IMR-90 (cell line): Measurements from ENCODE around the gene FERMT2. TPM values are rescaled to one million over a fixed set of nuclear protein-coding genes. Genes with fewer than 3 reads are reported as not detected.

Experiments used
- ATAC-seq: fragments of 200-7000 bp; cut with Tn5 transposase; 2 replicates; pipeline ENCODE4 v1.9.1; 2020; ENCODE audit warnings: low read depth, mild to moderate bottlenecking, moderate library complexity
- BruUV-seq: library from RNA; stranded (reverse); fragments of 400-500 nt; replicated peaks from 2 replicates; lab custom pipeline; 2021; lab: Mats Ljungman, UMichigan
- CTCF ChIA-PET: fragments of 300-600 bp; formaldehyde crosslinking; extraction: SDS; loops from one replicate; lab custom pipeline; 2021; ENCODE audit warnings: antibody characterized with exemption; lab: Yijun Ruan, JAX
- POLR2A ChIA-PET: fragments of 300-600 bp; sonication (Branson Sonifier 250); formaldehyde crosslinking; loops from one replicate; lab custom pipeline; 2022; ENCODE audit warnings: antibody characterized with exemption; ENCODE audit not compliant: unreplicated experiment; lab: Charles Lee
- DNase-seq: peaks from one replicate; pipeline ENCODE4 v3.0.0; 2013
- H2AFZ ChIP-seq: replicated peaks from 2 replicates; pipeline ENCODE3; 2013; ENCODE audit warnings: low read length, mild to moderate bottlenecking; ENCODE audit not compliant: poor library complexity
- H2AK5ac ChIP-seq: 2 replicates; pipeline ENCODE4 v1.6.1; 2013; ENCODE audit warnings: low read depth, low read length, inconsistent platforms
- H2AK9ac ChIP-seq: replicated peaks from 2 replicates; pipeline ENCODE3; 2013; ENCODE audit warnings: mild to moderate bottlenecking, low read depth, low read length, moderate library complexity; ENCODE audit not compliant: poor library complexity
- H2BK120ac ChIP-seq: 2 replicates; pipeline ENCODE4 v1.6.1; 2013; ENCODE audit warnings: low read depth, low read length, inconsistent platforms
- H2BK15ac ChIP-seq: 3 replicates; pipeline ENCODE4 v1.6.1; 2013; ENCODE audit warnings: low read depth, low read length, inconsistent platforms
- H2BK20ac ChIP-seq: 2 replicates; pipeline ENCODE4 v1.6.1; 2013; ENCODE audit warnings: low read depth, mild to moderate bottlenecking, inconsistent platforms, low read length, moderate library complexity
- H2BK5ac ChIP-seq: 2 replicates; pipeline ENCODE4 v1.6.1; 2013; ENCODE audit warnings: mild to moderate bottlenecking, low read depth, low read length, inconsistent platforms; ENCODE audit not compliant: poor library complexity, severe bottlenecking
- H3K14ac ChIP-seq: replicated peaks from 2 replicates; pipeline ENCODE4 v1.6.1; 2013; ENCODE audit warnings: low read depth, low read length, inconsistent platforms
- H3K18ac ChIP-seq: 2 replicates; pipeline ENCODE4 v1.6.1; 2013; ENCODE audit warnings: low read depth, low read length, control low read depth
- H3K23ac ChIP-seq: 2 replicates; pipeline ENCODE4 v1.6.1; 2013; ENCODE audit warnings: low read depth, low read length, inconsistent platforms
- H3K27ac ChIP-seq: 2 replicates; pipeline ENCODE4 v1.5.1; 2013; ENCODE audit warnings: mild to moderate bottlenecking, control low read depth, low read length; ENCODE audit not compliant: insufficient read depth
- H3K27me3 ChIP-seq: 2 replicates; pipeline ENCODE4 v1.6.1; 2013; ENCODE audit warnings: low read length; ENCODE audit not compliant: control insufficient read depth, insufficient read depth
- H3K36me3 ChIP-seq: 2 replicates; pipeline ENCODE4 v1.6.1; 2013; ENCODE audit warnings: low read length, mixed read lengths; ENCODE audit not compliant: control insufficient read depth, insufficient read depth
- H3K4ac ChIP-seq: 2 replicates; pipeline ENCODE4 v1.6.1; 2013; ENCODE audit warnings: low read depth, low read length, inconsistent platforms
- H3K4me1 ChIP-seq: 2 replicates; pipeline ENCODE4 v1.6.1; 2013; ENCODE audit warnings: low read length, mixed read lengths; ENCODE audit not compliant: control insufficient read depth, insufficient read depth
- H3K4me2 ChIP-seq: 2 replicates; pipeline ENCODE4 v1.6.1; 2013; ENCODE audit warnings: low read depth, mild to moderate bottlenecking, control low read depth, low read length, moderate library complexity
- H3K4me3 ChIP-seq: 2 replicates; pipeline ENCODE4 v1.5.1; 2013; ENCODE audit warnings: low read depth, mild to moderate bottlenecking, control low read depth, low read length, moderate library complexity; ENCODE audit not compliant: insufficient read depth
- H3K56ac ChIP-seq: 2 replicates; pipeline ENCODE4 v1.6.1; 2013; ENCODE audit warnings: low read length, inconsistent platforms; ENCODE audit not compliant: insufficient read depth; ENCODE audit errors: extremely low read depth
- H3K79me1 ChIP-seq, 2 experiments: 2 replicates each; pipeline ENCODE4 v1.6.1; 2013; ENCODE audit warnings: low read length in 2 of 2, inconsistent platforms in 1 of 2, low read depth in 1 of 2
- H3K9ac ChIP-seq: 2 replicates; pipeline ENCODE4 v1.6.1; 2013; ENCODE audit warnings: low read depth, low read length, control low read depth
- H3K9me1 ChIP-seq: 2 replicates; pipeline ENCODE4 v1.6.1; 2013; ENCODE audit warnings: low read length, inconsistent platforms; ENCODE audit not compliant: insufficient read depth
- H3K9me3 ChIP-seq: 2 replicates; pipeline ENCODE4 v1.6.1; 2013; ENCODE audit warnings: low read length; ENCODE audit not compliant: control insufficient read depth, insufficient read depth
- H4K20me1 ChIP-seq: 2 replicates; pipeline ENCODE4 v1.6.1; 2013; ENCODE audit warnings: low read length, inconsistent platforms; ENCODE audit not compliant: insufficient read depth
- H4K5ac ChIP-seq: 2 replicates; pipeline ENCODE4 v1.6.1; 2013; ENCODE audit warnings: mild to moderate bottlenecking, low read depth, low read length, control low read depth
- H4K8ac ChIP-seq, 2 experiments: 2 replicates each; pipeline ENCODE4 v1.6.1; 2013; ENCODE audit warnings: low read depth in 2 of 2, low read length in 2 of 2, control low read depth in 1 of 2, inconsistent platforms in 1 of 2
- H4K91ac ChIP-seq: 2 replicates; pipeline ENCODE4 v1.6.1; 2013; ENCODE audit warnings: low read depth, low read length, inconsistent platforms; ENCODE audit not compliant: insufficient read depth
- BHLHE40 ChIP-seq: fragments of 150-350 bp; IDR thresholded peaks from 2 replicates; pipeline ENCODE4 v1.6.1; 2016; ENCODE audit warnings: mild to moderate bottlenecking, low read depth, low read length
- CHD1 ChIP-seq: IDR thresholded peaks from 2 replicates; pipeline ENCODE4 v1.6.1; 2012; ENCODE audit warnings: low read depth, low read length, improper control_type of control experiment
- FOS ChIP-seq: fragments of 150-350 bp; IDR thresholded peaks from 2 replicates; pipeline ENCODE4 v1.6.1; 2016; ENCODE audit warnings: low read depth, low read length
- MAFK ChIP-seq: IDR thresholded peaks from 2 replicates; pipeline ENCODE4 v1.6.1; 2012; ENCODE audit warnings: low read depth, low read length, improper control_type of control experiment
- MAZ ChIP-seq: IDR thresholded peaks from 2 replicates; pipeline ENCODE4 v1.6.1; 2012; ENCODE audit warnings: low read depth, mild to moderate bottlenecking, low read length, improper control_type of control experiment, moderate library complexity, borderline replicate concordance
- MXI1 ChIP-seq: IDR thresholded peaks from 2 replicates; pipeline ENCODE4 v1.6.1; 2012; ENCODE audit warnings: low read depth, mild to moderate bottlenecking, low read length, moderate library complexity, borderline replicate concordance
- NFE2L2 ChIP-seq: fragments of 150-350 bp; IDR thresholded peaks from 2 replicates; pipeline ENCODE4 v1.6.1; 2016; ENCODE audit warnings: low read depth, mild to moderate bottlenecking, low read length
- RFX5 ChIP-seq: IDR thresholded peaks from 2 replicates; pipeline ENCODE4 v1.8.0; 2012; ENCODE audit warnings: low read depth, mild to moderate bottlenecking, low read length, moderate library complexity
- WGBS, 2 experiments: methylation state at CpG; one replicate each; pipeline versions ENCODE4 v1.1.5 to v1.1.7; 2013; ENCODE audit warnings: missing lambda C conversion rate in 2 of 2; ENCODE audit not compliant: insufficient read length in 1 of 2; ENCODE audit errors: extremely low coverage in 2 of 2; 5-methylcytosine and 5-hydroxymethylcytosine counted together
- dilution Hi-C: fragments of 300-500 bp; cut with HindIII; formaldehyde crosslinking; loops from one replicate; pipeline ENCODE4 v1.14.3; 2018; ENCODE audit warnings: low sequenced_read_pairs; ENCODE audit not compliant: unreplicated experiment
- in situ Hi-C: fragments of 300-500 bp; cut with MboI; formaldehyde crosslinking; loops from 3 replicates; pipeline ENCODE4 v1.14.3; 2019; ENCODE audit warnings: low sequenced_read_pairs, inconsistent platforms, mixed read lengths
- intact Hi-C: fragments of 100-400 bp; cut with micrococcal nuclease; formaldehyde crosslinking; loops from 2 replicates; pipeline ENCODE4 v1.10.0; 2022
- polyA plus RNA-seq, 3 experiments: library from polyadenylated mRNA; depleted of rRNA; stranded (reverse); fragments of >200 nt; gene quantifications; 2 replicates each; pipeline ENCODE4 v1.2.3, GENCODE V29; 2012; ENCODE audit warnings: low replicate concordance in 1 of 3
- total RNA-seq: library from RNA; depleted of rRNA; stranded (reverse); fragments of >200 nt; gene quantifications from 2 replicates; pipeline ENCODE4 v1.2.3, GENCODE V29; 2012
- TF ChIP-seq, protein P1 (sequence below): conservative IDR thresholded peaks from 2 replicates; pipeline ENCODE4 v1.5.1; 2012; ENCODE audit warnings: mild to moderate bottlenecking, low read depth, low read length, improper control_type of control experiment

Gene FERMT2
- total and polyA plus RNA-seq, 2 of the 4 experiments (the other 2 are of a cell fraction) = 131 to 217 TPM

DNA sequence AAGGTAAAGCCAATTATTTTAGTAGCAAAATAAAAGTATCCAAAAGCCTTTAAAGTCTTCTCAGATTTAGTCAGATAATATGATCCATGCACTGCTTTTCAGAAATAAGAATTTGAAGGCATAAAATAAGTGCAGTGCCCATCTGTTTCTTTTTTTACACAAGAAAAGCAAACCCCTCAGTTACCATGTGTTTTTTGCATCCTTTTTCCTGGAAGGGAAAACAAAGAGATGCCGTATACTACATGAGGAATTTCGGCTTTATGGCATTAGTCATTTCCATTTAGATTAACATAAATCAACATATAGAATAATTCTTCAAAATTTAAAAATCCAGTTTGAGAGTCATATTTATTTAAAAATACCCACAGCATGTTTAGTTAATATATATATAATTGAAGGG lies 89.4 kb downstream of the FERMT2 start:
- no peak overlapping the region for H4K91ac ChIP-seq
- H2BK15ac ChIP-seq = no peak overlapping the region
- peaks cover 24 to 51% of the 10 kb centered on the region in 2 experiments for H3K79me1 ChIP-seq
- no CpG with 5 or more reads among the region's 2 CpGs for WGBS, 2 experiments
- H3K56ac ChIP-seq = no peak overlapping the region
- H4K5ac ChIP-seq = no peak overlapping the region; the same call in 1 of the 2 replicates
- H3K4ac ChIP-seq = no peak overlapping the region
- H3K27ac ChIP-seq = no peak overlapping the region
- no peak for DNase-seq
- peak overlapping the region; percentile 66 for H2BK5ac ChIP-seq
- H2BK20ac ChIP-seq = no peak overlapping the region
- ChIA-PET CTCF (no interaction called here), POLR2A (no interaction called here)
- TF ChIP-seq, protein P1, sequence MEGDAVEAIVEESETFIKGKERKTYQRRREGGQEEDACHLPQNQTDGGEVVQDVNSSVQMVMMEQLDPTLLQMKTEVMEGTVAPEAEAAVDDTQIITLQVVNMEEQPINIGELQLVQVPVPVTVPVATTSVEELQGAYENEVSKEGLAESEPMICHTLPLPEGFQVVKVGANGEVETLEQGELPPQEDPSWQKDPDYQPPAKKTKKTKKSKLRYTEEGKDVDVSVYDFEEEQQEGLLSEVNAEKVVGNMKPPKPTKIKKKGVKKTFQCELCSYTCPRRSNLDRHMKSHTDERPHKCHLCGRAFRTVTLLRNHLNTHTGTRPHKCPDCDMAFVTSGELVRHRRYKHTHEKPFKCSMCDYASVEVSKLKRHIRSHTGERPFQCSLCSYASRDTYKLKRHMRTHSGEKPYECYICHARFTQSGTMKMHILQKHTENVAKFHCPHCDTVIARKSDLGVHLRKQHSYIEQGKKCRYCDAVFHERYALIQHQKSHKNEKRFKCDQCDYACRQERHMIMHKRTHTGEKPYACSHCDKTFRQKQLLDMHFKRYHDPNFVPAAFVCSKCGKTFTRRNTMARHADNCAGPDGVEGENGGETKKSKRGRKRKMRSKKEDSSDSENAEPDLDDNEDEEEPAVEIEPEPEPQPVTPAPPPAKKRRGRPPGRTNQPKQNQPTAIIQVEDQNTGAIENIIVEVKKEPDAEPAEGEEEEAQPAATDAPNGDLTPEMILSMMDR = no peak
- TF ChIP-seq RFX5 = no peak
- TF ChIP-seq MAFK = no peak
- TF ChIP-seq CHD1 = no peak
- TF ChIP-seq NFE2L2 = no peak
- no peak for TF ChIP-seq FOS
- no peak for TF ChIP-seq BHLHE40
- no peak for TF ChIP-seq MAZ
- no peak for TF ChIP-seq MXI1
- no peak overlapping the region for H3K23ac ChIP-seq
- in situ Hi-C loops = no loop called here
- H3K18ac ChIP-seq = peak overlapping the region; percentile 90; the same call in 1 of the 2 replicates
- H3K4me3 ChIP-seq = no peak overlapping the region
- intact Hi-C loops = no loop called here
- H3K9me1 ChIP-seq = peaks cover 6% of the 10 kb centered on the region
- H3K27me3 ChIP-seq = no peaks in the 10 kb centered on the region
- H3K9ac ChIP-seq = no peak overlapping the region
- BruUV-seq = no TSS peak
- H4K8ac ChIP-seq = peak overlapping the region in 1 of 2 experiments; percentile 84; a peak in 1 of 4 replicates
- ATAC-seq = no peak
- no peak overlapping the region for H3K14ac ChIP-seq
- no peak overlapping the region for H2BK120ac ChIP-seq
- no peak overlapping the region for H3K4me2 ChIP-seq
- no peak overlapping the region for H2AK9ac ChIP-seq
- H2AK5ac ChIP-seq = no peak overlapping the region
- H4K20me1 ChIP-seq = no peaks in the 10 kb centered on the region
- peaks cover 21% of the 10 kb centered on the region for H3K4me1 ChIP-seq
- no peaks in the 10 kb centered on the region for H3K9me3 ChIP-seq
- H2AFZ ChIP-seq = no peak overlapping the region
- dilution Hi-C loops = no loop called here
- peaks cover 53% of the 10 kb centered on the region for H3K36me3 ChIP-seq
